Muscle of back (tissue), 11 donors: Measurements from ENCODE around the gene GMDS. TPM values are rescaled to one million over a fixed set of nuclear protein-coding genes. Genes with fewer than 3 reads are reported as not detected.
A peak's percentile ranks its signal among the peaks of the same experiment; 100 is the strongest.

Source experiments
- DNase-seq, 3 donors: peaks; one replicate each; pipeline versions ENCODE4 v3.0.0 to v3.0.0-alpha.2; 2013
- polyA plus RNA-seq, 10 donors: library from polyadenylated mRNA; unstranded; fragments of 120-200 nt; gene quantifications; one replicate each; pipeline ENCODE4 v1.2.1, GENCODE V29; 2013; ENCODE audit not compliant: insufficient read length in 10 of 10

The GMDS gene
- polyA plus RNA-seq, 10 donors, result 9.6 to 17.5 (median 11.0) TPM

GRCh38 chr6:1997702-1998101 is 247.7 kb downstream of the GMDS start:
- no peak for DNase-seq

GRCh38 chr6:1995636-1996035 is 249.8 kb downstream of the GMDS start:
- DNase-seq, result no peak

GRCh38 chr6:1993042-1993441 is 252.4 kb downstream of the GMDS start:
- peak in 2 of 3 donors; percentile 16 to 26 for DNase-seq

GRCh38 chr6:1991332-1991878 is 254.0 kb downstream of the GMDS start:
- DNase-seq, result no peak

GRCh38 chr6:1988843-1989242 is 256.6 kb downstream of the GMDS start:
- DNase-seq, result no peak

- DNase-seq, result peak in 1 of 3 donors; percentile 29
Observed at GRCh38 chr6:1987640-1988039, 257.8 kb downstream of the GMDS start.

- DNase-seq, result no peak
Observed at GRCh38 chr6:1986454-1987243, 258.8 kb downstream of the GMDS start.

GRCh38 chr6:1984346-1984994 is 260.9 kb downstream of the GMDS start:
- no peak for DNase-seq

- no peak for DNase-seq
Observed at GRCh38 chr6:1983850-1984249, 261.6 kb downstream of the GMDS start.

GRCh38 chr6:1972962-1973361 is 272.4 kb downstream of the GMDS start:
- no peak for DNase-seq

GRCh38 chr6:1971612-1972011 is 273.8 kb downstream of the GMDS start:
- DNase-seq, result no peak

- peak in 1 of 3 donors; percentile 22 for DNase-seq
Observed at GRCh38 chr6:1970151-1970561, 275.2 kb downstream of the GMDS start.

GRCh38 chr6:1966713-1967112 is 278.7 kb downstream of the GMDS start:
- no peak for DNase-seq

- peak in 1 of 3 donors; percentile 21 for DNase-seq
Observed at GRCh38 chr6:1965596-1966224, 279.7 kb downstream of the GMDS start.

GRCh38 chr6:1963596-1963995 is 281.8 kb downstream of the GMDS start:
- DNase-seq, result no peak

- no peak for DNase-seq
Observed at GRCh38 chr6:1962201-1962600, 283.2 kb downstream of the GMDS start.

GRCh38 chr6:1960486-1961142 is 284.8 kb downstream of the GMDS start:
- DNase-seq, result no peak

GRCh38 chr6:1958257-1958656 is 287.1 kb downstream of the GMDS start:
- DNase-seq, result no peak

GRCh38 chr6:1957746-1958145 is 287.7 kb downstream of the GMDS start:
- no peak for DNase-seq

GRCh38 chr6:1952740-1953360 is 292.6 kb downstream of the GMDS start:
- DNase-seq, result peak in 1 of 3 donors; percentile 74

GRCh38 chr6:1950631-1951030 is 294.8 kb downstream of the GMDS start:
- DNase-seq, result no peak

GRCh38 chr6:1949538-1949937 is 295.9 kb downstream of the GMDS start:
- no peak for DNase-seq
